ENCODE measurements around the gene AGBL3.
"Not testable (repeated sequence)": the region's sequence is repeated elsewhere in the genome, so short reads cannot be mapped to it uniquely, and the experiment has no call there.

Gene AGBL3

GRCh38 chr7:135121868-135122267, 135.6 kb downstream of the AGBL3 start:
- Histone ChIP-seq H3K4me3 (ENCODE audit: low read depth in 1 of 5, low read length in 5 of 5) (no peak overlapping the region), H3K27me3 (ENCODE audit: control insufficient read depth in 5 of 5, insufficient read depth in 4 of 5, low read length in 5 of 5) (no peaks in the 10 kb centered on the region), H3K9ac (ENCODE audit: low read length in 5 of 5) (no peak overlapping the region), H3K4me1 (ENCODE audit: control insufficient read depth in 5 of 5, insufficient read depth in 5 of 5, low read length in 5 of 5) (no peaks in the 10 kb centered on the region), H3K36me3 (ENCODE audit: control insufficient read depth in 5 of 5, insufficient read depth in 5 of 5, low read length in 5 of 5) (no peaks in the 10 kb centered on the region), H3K9me3 (ENCODE audit: control insufficient read depth in 5 of 5, low read length in 5 of 5) (peaks cover 0 to 5% (median 3%) of the 10 kb centered on the region in 5 donors), H3K27ac (ENCODE audit: low read depth, low read length) (no peak overlapping the region)

- H3K4me3 ChIP-seq (ENCODE audit: low read depth in 1 of 5, low read length in 5 of 5); H3K4me1 ChIP-seq (ENCODE audit: control insufficient read depth in 5 of 5, insufficient read depth in 5 of 5, low read length in 5 of 5); H3K27me3 ChIP-seq (ENCODE audit: control insufficient read depth in 5 of 5, insufficient read depth in 4 of 5, low read length in 5 of 5); H3K9ac ChIP-seq (ENCODE audit: low read length in 5 of 5); H3K27ac ChIP-seq (ENCODE audit: low read depth, low read length); H3K36me3 ChIP-seq (ENCODE audit: control insufficient read depth in 5 of 5, insufficient read depth in 5 of 5, low read length in 5 of 5); H3K9me3 ChIP-seq (ENCODE audit: control insufficient read depth in 5 of 5, low read length in 5 of 5): not testable (repeated sequence)
These were observed 138.3 kb downstream of the AGBL3 start for GRCh38 chr7:135124631-135125030.

- no peak overlapping the region for H3K27ac ChIP-seq (ENCODE audit: low read depth, low read length)
- no peak overlapping the region for H3K9ac ChIP-seq (ENCODE audit: low read length in 5 of 5)
- H3K36me3 ChIP-seq (ENCODE audit: control insufficient read depth in 5 of 5, insufficient read depth in 5 of 5, low read length in 5 of 5): no peaks in the 10 kb centered on the region
- peaks cover 0 to 2% (median 0%) of the 10 kb centered on the region in 5 donors for H3K4me1 ChIP-seq (ENCODE audit: control insufficient read depth in 5 of 5, insufficient read depth in 5 of 5, low read length in 5 of 5)
- H3K27me3 ChIP-seq (ENCODE audit: control insufficient read depth in 5 of 5, insufficient read depth in 4 of 5, low read length in 5 of 5): no peaks in the 10 kb centered on the region
- no peak overlapping the region for H3K4me3 ChIP-seq (ENCODE audit: low read depth in 1 of 5, low read length in 5 of 5)
- peaks cover 0 to 7% (median 0%) of the 10 kb centered on the region in 5 donors for H3K9me3 ChIP-seq (ENCODE audit: control insufficient read depth in 5 of 5, low read length in 5 of 5)
These were observed 142.6 kb downstream of the AGBL3 start for GRCh38 chr7:135128931-135129330.

GRCh38 chr7:135129579-135129978, 143.3 kb downstream of the AGBL3 start:
- no peaks in the 10 kb centered on the region for H3K27me3 ChIP-seq (ENCODE audit: control insufficient read depth in 5 of 5, insufficient read depth in 4 of 5, low read length in 5 of 5)
- H3K9ac ChIP-seq (ENCODE audit: low read length in 5 of 5): no peak overlapping the region
- H3K27ac ChIP-seq (ENCODE audit: low read depth, low read length): no peak overlapping the region
- H3K4me3 ChIP-seq (ENCODE audit: low read depth in 1 of 5, low read length in 5 of 5): no peak overlapping the region
- peaks cover 0 to 7% (median 0%) of the 10 kb centered on the region in 5 donors for H3K9me3 ChIP-seq (ENCODE audit: control insufficient read depth in 5 of 5, low read length in 5 of 5)
- H3K36me3 ChIP-seq (ENCODE audit: control insufficient read depth in 5 of 5, insufficient read depth in 5 of 5, low read length in 5 of 5): no peaks in the 10 kb centered on the region
- peaks cover 0 to 2% (median 0%) of the 10 kb centered on the region in 5 donors for H3K4me1 ChIP-seq (ENCODE audit: control insufficient read depth in 5 of 5, insufficient read depth in 5 of 5, low read length in 5 of 5)

GRCh38 chr7:135143885-135144668, 157.8 kb downstream of the AGBL3 start:
- peaks cover 2 to 38% (median 24%) of the 10 kb centered on the region in 5 donors for H3K4me1 ChIP-seq (ENCODE audit: control insufficient read depth in 5 of 5, insufficient read depth in 5 of 5, low read length in 5 of 5)
- no peaks in the 10 kb centered on the region for H3K36me3 ChIP-seq (ENCODE audit: control insufficient read depth in 5 of 5, insufficient read depth in 5 of 5, low read length in 5 of 5)
- H3K4me3 ChIP-seq (ENCODE audit: low read depth in 1 of 5, low read length in 5 of 5): no peak overlapping the region
- H3K9ac ChIP-seq (ENCODE audit: low read length in 5 of 5): peak overlapping the region in 1 of 5 donors; percentile 3
- no peaks in the 10 kb centered on the region for H3K9me3 ChIP-seq (ENCODE audit: control insufficient read depth in 5 of 5, low read length in 5 of 5)
- peak overlapping the region; percentile 53 for H3K27ac ChIP-seq (ENCODE audit: low read depth, low read length)
- H3K27me3 ChIP-seq (ENCODE audit: control insufficient read depth in 5 of 5, insufficient read depth in 4 of 5, low read length in 5 of 5): no peaks in the 10 kb centered on the region

GRCh38 chr7:135147341-135147898, 161.1 kb downstream of the AGBL3 start:
- no peaks in the 10 kb centered on the region for H3K27me3 ChIP-seq (ENCODE audit: control insufficient read depth in 5 of 5, insufficient read depth in 4 of 5, low read length in 5 of 5)
- peaks cover 0 to 11% (median 9%) of the 10 kb centered on the region in 5 donors for H3K36me3 ChIP-seq (ENCODE audit: control insufficient read depth in 5 of 5, insufficient read depth in 5 of 5, low read length in 5 of 5)
- H3K4me1 ChIP-seq (ENCODE audit: control insufficient read depth in 5 of 5, insufficient read depth in 5 of 5, low read length in 5 of 5): peaks cover 2 to 70% (median 54%) of the 10 kb centered on the region in 5 donors
- peak overlapping the region; percentile 96 for H3K27ac ChIP-seq (ENCODE audit: low read depth, low read length)
- no peaks in the 10 kb centered on the region for H3K9me3 ChIP-seq (ENCODE audit: control insufficient read depth in 5 of 5, low read length in 5 of 5)
- H3K4me3 ChIP-seq (ENCODE audit: low read depth in 1 of 5, low read length in 5 of 5): peak overlapping the region; percentile 73 to 98 (median 88)
- peak overlapping the region; percentile 76 to 97 (median 89) for H3K9ac ChIP-seq (ENCODE audit: low read length in 5 of 5)

GRCh38 chr7:135147899-135148721, 161.8 kb downstream of the AGBL3 start, which contains the start of gene TMEM140:
TSS of gene TMEM140 (plus strand) at chr7:135148072. CDS start at chr7:135164442, 16,370 bp downstream.
- H3K4me3 ChIP-seq (ENCODE audit: low read depth in 1 of 5, low read length in 5 of 5): peak within 1 kb of the TSS; percentile 73 to 98 (median 88)
- no peaks in the 10 kb centered on the region for H3K9me3 ChIP-seq (ENCODE audit: control insufficient read depth in 5 of 5, low read length in 5 of 5)
- peaks cover 2 to 70% (median 54%) of the 10 kb centered on the region in 5 donors for H3K4me1 ChIP-seq (ENCODE audit: control insufficient read depth in 5 of 5, insufficient read depth in 5 of 5, low read length in 5 of 5)
- peak within 1 kb of the TSS; percentile 96 for H3K27ac ChIP-seq (ENCODE audit: low read depth, low read length)
- H3K9ac ChIP-seq (ENCODE audit: low read length in 5 of 5): peak within 1 kb of the TSS; percentile 81 to 97 (median 89)
- H3K36me3 ChIP-seq (ENCODE audit: control insufficient read depth in 5 of 5, insufficient read depth in 5 of 5, low read length in 5 of 5): peaks cover 0 to 11% (median 9%) of the 10 kb centered on the region in 5 donors
- H3K27me3 ChIP-seq (ENCODE audit: control insufficient read depth in 5 of 5, insufficient read depth in 4 of 5, low read length in 5 of 5): no peaks in the 10 kb centered on the region

GRCh38 chr7:135150072-135150782, 163.9 kb downstream of the AGBL3 start:
- Histone ChIP-seq H3K27me3 (ENCODE audit: control insufficient read depth in 5 of 5, insufficient read depth in 4 of 5, low read length in 5 of 5) (no peaks in the 10 kb centered on the region), H3K9ac (ENCODE audit: low read length in 5 of 5) (peak overlapping the region in 4 of 5 donors; percentile 83 to 97 (median 92)), H3K36me3 (ENCODE audit: control insufficient read depth in 5 of 5, insufficient read depth in 5 of 5, low read length in 5 of 5) (peaks cover 0 to 11% (median 9%) of the 10 kb centered on the region in 5 donors), H3K4me1 (ENCODE audit: control insufficient read depth in 5 of 5, insufficient read depth in 5 of 5, low read length in 5 of 5) (peaks cover 0 to 57% (median 53%) of the 10 kb centered on the region in 5 donors), H3K27ac (ENCODE audit: low read depth, low read length) (peak overlapping the region; percentile 96), H3K9me3 (ENCODE audit: control insufficient read depth in 5 of 5, low read length in 5 of 5) (peaks cover 0 to 5% (median 0%) of the 10 kb centered on the region in 5 donors), H3K4me3 (ENCODE audit: low read depth in 1 of 5, low read length in 5 of 5) (peak overlapping the region; percentile 73 to 98 (median 88))

GRCh38 chr7:135151132-135151531, 164.8 kb downstream of the AGBL3 start:
- Histone ChIP-seq H3K27ac (ENCODE audit: low read depth, low read length) (peak overlapping the region; percentile 96), H3K9ac (ENCODE audit: low read length in 5 of 5) (peak overlapping the region in 2 of 5 donors; percentile 89 to 97), H3K36me3 (ENCODE audit: control insufficient read depth in 5 of 5, insufficient read depth in 5 of 5, low read length in 5 of 5) (peaks cover 0 to 11% (median 9%) of the 10 kb centered on the region in 5 donors), H3K27me3 (ENCODE audit: control insufficient read depth in 5 of 5, insufficient read depth in 4 of 5, low read length in 5 of 5) (no peaks in the 10 kb centered on the region), H3K4me3 (ENCODE audit: low read depth in 1 of 5, low read length in 5 of 5) (peak overlapping the region; percentile 33 to 98 (median 86)), H3K9me3 (ENCODE audit: control insufficient read depth in 5 of 5, low read length in 5 of 5) (peaks cover 2 to 12% (median 6%) of the 10 kb centered on the region in 5 donors), H3K4me1 (ENCODE audit: control insufficient read depth in 5 of 5, insufficient read depth in 5 of 5, low read length in 5 of 5) (peaks cover 0 to 58% (median 47%) of the 10 kb centered on the region in 5 donors)

All from subcutaneous abdominal adipose tissue (tissue), 5 donors.